GM21529 (cell line): ENCODE measurements around the gene BAD.

ENCODE experiments used
- ATAC-seq: cut with Tn5 transposase; IDR thresholded peaks from one replicate; pipeline ENCODE4 v1.9.1; 2021; ENCODE audit not compliant: unreplicated experiment

Gene BAD

GRCh38 chr11:64232967-64233315 is 51.5 kb downstream of the BAD start:
- ATAC-seq = no peak

DNA sequence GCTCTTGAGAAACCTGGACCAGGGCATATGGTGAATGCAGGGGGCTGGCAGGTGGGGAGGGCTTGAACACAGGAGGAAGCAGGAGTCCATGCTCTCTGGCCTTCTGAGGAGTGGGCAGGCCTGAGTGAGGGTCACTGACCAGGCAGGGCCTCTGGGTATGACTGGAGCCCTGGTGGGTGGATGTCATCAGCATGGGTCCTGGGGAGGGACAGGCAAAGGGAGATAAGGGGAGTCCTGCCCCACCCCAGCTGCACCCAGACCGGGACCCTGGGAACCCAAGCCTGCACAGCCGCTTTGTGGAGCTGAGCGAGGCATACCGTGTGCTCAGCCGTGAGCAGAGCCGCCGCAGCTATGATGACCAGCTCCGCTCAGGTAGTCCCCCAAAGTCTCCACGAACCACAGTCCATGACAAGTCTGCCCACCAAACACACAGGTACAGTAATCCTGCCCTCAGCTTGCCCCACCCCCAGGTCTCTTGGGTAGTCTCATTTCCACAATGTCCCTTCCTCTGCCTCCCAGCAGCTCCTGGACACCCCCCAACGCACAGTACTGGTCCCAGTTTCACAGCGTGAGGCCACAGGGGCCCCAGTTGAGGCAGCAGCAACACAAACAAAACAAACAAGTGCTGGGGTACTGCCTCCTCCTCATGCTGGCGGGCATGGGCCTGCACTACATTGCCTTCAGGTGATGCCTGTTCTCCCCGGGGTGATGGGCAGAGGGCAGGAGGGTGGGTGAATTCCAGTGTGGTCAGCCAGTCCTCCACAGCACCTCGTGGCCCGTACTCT is 52.1 kb downstream of the BAD start:
- no peak for ATAC-seq

- ATAC-seq = no peak
These were observed 52.9 kb downstream of the BAD start for GRCh38 chr11:64231546-64231945.

DNA sequence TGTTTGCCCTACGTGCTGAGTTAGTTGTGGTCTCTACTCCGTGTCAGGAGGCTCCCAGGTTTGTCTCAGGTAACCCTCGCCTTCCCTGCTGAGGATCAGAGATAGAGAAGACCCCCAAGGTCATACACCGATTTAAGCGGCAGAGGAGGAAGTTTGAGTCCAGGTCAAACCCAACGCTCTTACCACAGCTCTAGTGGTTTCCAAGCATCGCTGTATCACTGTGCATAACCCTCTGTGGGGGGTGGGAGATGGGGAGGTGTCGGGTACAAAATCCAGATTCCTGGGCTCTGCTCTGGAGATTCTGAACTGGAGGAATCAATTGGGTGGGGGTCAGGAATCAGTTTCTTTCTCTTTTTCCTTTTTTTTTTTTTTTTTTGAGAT is 53.5 kb downstream of the BAD start:
- no peak for ATAC-seq

DNA sequence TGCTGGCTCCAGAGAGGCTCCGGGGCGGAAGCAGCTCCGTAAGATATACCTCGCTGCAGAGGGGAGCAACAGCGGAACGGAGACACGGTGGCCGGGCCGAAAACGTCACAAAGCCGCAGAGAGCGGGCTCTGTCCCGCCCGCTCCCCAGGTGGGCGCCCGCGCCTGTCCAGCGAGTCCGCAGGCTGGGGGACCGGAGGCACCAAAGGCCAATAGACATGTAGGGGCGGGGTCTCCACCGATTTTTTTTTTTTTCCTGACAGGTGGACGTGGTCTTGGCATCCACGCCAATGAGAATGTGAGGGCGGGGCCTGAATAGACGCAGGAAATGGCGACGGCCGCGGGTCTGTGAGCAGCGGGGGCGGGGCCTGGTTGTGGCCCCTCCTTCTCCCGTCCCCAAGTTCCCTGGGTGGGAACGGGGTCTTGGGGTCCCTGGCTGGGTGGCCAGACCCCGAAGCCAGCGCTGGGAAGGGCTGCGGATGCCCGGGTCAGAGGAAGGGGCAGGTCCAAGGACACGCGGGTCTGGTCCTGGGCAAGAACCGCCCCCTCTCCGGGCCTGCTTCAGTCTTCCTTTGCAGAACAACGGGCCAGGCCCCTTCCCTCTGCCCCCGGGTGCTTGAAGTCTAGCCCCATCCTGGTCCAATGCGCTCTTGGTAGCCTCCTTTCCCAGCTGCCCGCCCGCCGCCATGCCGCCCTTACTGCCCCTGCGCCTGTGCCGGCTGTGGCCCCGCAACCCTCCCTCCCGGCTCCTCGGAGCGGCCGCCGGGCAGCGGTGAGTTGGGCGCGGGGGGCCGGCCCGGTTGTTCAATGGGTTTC is 54.1 kb downstream of the BAD start, which contains the start of gene DNAJC4:
Gene DNAJC4, plus strand, starts transcription at position 378 of the 814 bp plus-strand sequence. Its CDS starts 307 bp downstream, at position 685.
- peak; percentile 43 for ATAC-seq

GRCh38 chr11:64229744-64230170 is 54.7 kb downstream of the BAD start:
- ATAC-seq = no peak

DNA sequence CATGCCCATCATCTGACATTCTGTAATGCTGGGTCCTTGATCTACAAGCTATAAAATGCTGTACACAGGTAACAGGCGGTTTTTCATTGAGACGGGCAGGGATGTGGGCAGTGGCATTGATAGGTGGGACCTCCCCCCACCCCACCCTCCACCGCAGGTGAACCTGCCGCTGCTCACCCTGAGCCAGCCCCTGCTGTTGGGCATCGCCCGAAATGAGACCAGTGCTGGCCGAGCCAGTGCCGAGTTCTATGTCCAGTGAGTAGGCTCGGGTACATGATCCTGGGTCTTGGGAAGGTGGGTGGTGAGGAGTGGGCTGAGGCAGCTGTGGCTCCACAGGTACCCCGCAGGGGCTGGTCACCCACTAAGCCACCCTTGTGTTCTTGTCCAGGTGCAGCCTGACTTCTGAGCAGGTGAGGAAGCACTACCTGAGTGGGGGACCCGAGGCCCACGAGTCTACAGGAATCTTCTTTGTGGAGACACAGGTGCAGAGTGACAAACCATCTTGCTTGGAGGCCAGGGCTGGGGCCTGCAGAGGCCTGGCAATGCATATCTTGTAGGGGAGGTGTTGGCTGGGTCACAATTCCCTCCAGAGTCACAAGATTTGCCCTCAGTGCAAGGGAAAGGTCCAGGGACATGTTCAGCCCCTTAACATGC is 55.2 kb downstream of the BAD start:
- no peak for ATAC-seq

GRCh38 chr11:64227405-64227956 is 57.0 kb downstream of the BAD start:
- ATAC-seq = no peak

DNA sequence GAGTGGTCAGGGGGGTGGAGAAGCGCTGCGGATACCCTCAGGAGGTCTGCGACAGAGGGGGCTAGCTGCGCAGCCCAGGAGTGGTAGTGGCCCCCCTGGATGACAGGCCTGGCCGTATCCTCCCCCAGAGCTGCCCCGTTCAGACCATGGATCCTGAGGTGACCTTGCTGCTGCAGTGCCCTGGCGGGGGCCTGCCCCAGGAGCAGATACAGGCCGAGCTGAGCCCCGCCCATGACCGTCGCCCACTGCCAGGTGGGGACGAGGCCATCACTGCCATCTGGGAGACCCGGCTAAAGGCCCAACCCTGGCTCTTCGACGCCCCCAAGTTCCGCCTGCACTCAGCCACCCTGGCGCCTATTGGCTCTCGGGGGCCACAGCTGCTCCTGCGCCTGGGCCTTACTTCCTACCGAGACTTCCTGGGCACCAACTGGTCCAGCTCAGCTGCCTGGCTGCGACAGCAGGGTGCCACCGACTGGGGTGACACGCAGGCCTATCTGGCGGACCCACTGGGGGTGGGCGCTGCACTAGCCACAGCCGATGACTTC is 57.9 kb downstream of the BAD start:
- ATAC-seq = peak; percentile 38

- peak; percentile 42 for ATAC-seq
These were observed 58.6 kb downstream of the BAD start, which contains the start of the genes NUDT22 and TRPT1 for GRCh38 chr11:64225608-64226506. Gene NUDT22 (plus strand): TSS chr11:64226274. CDS start chr11:64226653, 379 bp downstream. Gene TRPT1 (minus strand): TSS chr11:64226186. CDS start chr11:64225860, 326 bp downstream.

- no peak for ATAC-seq
These were observed 59.4 kb downstream of the BAD start for GRCh38 chr11:64224891-64225607.

- no peak for ATAC-seq
These were observed 60.1 kb downstream of the BAD start for GRCh38 chr11:64224151-64224890.

GRCh38 chr11:64223001-64223651 is 61.3 kb downstream of the BAD start:
- no peak for ATAC-seq

DNA sequence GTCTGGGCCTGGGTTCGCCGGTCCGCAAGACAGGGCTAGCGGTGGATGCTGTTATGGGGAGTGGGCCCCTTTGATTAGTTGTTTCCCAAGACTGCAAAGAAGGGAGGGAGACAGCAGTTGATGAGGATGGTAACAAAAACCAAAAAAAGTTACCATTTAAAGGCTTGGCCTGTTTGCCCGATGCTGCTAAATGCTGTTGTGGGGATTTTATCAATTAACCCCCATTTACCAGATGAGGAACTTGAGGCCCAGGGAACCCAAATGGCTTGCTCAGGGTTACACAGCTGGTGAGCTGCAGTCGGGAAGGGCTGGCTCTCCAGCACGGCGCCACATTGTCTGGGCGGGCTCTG is 61.8 kb downstream of the BAD start:
- ATAC-seq = no peak

GRCh38 chr11:64220798-64221197 is 63.7 kb downstream of the BAD start:
- ATAC-seq = no peak

DNA sequence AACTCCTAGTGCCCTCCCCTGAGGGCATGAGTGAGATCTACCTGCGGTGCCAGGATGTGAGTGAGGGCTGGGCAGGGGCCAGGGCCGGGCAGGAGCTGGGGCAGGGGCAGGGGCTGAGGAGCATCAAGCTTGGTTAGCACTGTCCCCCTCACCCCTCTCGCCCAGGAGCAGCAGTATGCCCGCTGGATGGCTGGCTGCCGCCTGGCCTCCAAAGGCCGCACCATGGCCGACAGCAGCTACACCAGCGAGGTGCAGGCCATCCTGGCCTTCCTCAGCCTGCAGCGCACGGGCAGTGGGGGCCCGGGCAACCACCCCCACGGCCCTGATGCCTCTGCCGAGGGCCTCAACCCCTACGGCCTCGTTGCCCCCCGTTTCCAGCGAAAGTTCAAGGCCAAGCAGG is 64.2 kb downstream of the BAD start:
- ATAC-seq = no peak
